ENCODE data around the gene TPM1.
"Not testable (repeated sequence)": the region's sequence is repeated elsewhere in the genome, so short reads cannot be mapped to it uniquely, and the experiment has no call there.

Gene TPM1

DNA sequence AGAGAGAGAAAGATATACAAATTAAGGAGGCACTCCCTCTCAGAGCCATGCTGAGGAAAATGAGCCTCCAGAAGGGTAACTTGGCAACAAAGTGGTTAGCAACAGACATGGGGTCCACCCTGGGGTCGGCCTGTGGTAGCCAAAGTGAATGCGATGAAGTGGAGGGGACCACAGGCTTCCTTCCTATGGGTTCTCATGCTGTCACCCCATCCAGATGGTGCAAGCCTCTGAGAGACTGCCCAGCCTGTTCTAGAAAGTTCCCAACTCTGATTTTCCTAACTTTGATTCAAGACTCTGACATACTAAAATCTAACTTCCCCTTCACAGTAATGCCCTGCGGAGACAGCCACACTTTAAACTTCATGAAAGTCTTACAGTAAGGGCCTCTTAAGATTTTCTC, 60.9 kb downstream of the TPM1 start:
- in situ Hi-C loops (cut with HindIII; ENCODE audit: low pct_ligation_motif_present, low sequenced_read_pairs) = no loop called here
- Histone ChIP-seq H3K27ac (no peak overlapping the region), H3K4me3 (ENCODE audit: low read depth, low read length) (no peak overlapping the region), H3K36me3 (replicated peaks) (no peaks in the 10 kb centered on the region), H3K27me3 (replicated peaks) (no peaks in the 10 kb centered on the region)
- DNase-seq = no peak
- TF ChIP-seq, protein P1, sequence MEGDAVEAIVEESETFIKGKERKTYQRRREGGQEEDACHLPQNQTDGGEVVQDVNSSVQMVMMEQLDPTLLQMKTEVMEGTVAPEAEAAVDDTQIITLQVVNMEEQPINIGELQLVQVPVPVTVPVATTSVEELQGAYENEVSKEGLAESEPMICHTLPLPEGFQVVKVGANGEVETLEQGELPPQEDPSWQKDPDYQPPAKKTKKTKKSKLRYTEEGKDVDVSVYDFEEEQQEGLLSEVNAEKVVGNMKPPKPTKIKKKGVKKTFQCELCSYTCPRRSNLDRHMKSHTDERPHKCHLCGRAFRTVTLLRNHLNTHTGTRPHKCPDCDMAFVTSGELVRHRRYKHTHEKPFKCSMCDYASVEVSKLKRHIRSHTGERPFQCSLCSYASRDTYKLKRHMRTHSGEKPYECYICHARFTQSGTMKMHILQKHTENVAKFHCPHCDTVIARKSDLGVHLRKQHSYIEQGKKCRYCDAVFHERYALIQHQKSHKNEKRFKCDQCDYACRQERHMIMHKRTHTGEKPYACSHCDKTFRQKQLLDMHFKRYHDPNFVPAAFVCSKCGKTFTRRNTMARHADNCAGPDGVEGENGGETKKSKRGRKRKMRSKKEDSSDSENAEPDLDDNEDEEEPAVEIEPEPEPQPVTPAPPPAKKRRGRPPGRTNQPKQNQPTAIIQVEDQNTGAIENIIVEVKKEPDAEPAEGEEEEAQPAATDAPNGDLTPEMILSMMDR (IDR thresholded peaks at IDR 0.05; ENCODE audit: low read depth, low read length, missing control alignments) = no peak

DNA sequence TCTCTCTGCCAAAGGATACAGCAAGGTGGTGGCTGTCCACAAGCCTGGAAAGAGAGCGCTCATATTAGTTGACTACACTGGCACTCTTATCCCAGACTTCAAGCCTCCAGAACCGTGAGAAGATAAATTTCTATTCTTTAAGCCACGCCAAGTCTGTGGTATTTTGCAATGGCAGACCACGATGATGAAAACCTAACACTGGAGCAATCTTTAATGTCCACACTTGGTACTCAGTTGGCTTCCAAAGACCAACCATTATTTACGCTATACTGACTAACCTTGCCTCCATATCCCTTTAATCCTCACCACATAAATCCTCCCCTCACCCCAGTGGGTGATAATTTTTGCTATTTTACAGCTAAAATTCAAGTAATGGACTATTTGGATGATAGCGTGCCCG, 62.2 kb downstream of the TPM1 start:
- Histone ChIP-seq H3K27ac (no peak overlapping the region), H3K36me3 (replicated peaks) (no peaks in the 10 kb centered on the region), H3K27me3 (replicated peaks) (no peaks in the 10 kb centered on the region), H3K4me3 (ENCODE audit: low read depth, low read length) (no peak overlapping the region)
- TF ChIP-seq, protein P1 (IDR thresholded peaks at IDR 0.05; ENCODE audit: low read depth, low read length, missing control alignments) = no peak
- in situ Hi-C loops (cut with HindIII; ENCODE audit: low pct_ligation_motif_present, low sequenced_read_pairs) = no loop called here
- no peak for DNase-seq

DNA sequence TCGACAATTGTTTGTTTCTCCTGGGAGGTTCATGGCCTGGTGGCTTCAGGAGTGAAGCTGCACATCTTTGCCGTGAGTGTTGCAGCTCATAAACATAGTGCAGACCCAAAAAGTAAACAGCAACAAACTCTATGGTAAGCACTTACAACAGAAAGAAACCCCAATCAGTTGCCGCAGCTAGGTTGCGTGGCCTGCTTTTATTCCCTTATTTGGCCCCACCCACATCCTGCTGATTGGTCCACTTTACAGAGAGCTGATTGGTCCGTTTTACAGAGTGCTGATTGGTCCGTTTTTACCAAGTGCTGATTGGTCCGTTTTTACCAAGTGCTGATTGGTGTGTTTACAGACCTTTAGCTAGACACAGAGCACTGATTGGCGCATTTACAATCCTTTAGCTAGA, 62.8 kb downstream of the TPM1 start:
- in situ Hi-C loops (cut with HindIII; ENCODE audit: low pct_ligation_motif_present, low sequenced_read_pairs); DNase-seq; H3K4me3 ChIP-seq (ENCODE audit: low read depth, low read length); H3K27me3 ChIP-seq (replicated peaks); H3K27ac ChIP-seq; H3K36me3 ChIP-seq (replicated peaks): not testable (repeated sequence)

DNA sequence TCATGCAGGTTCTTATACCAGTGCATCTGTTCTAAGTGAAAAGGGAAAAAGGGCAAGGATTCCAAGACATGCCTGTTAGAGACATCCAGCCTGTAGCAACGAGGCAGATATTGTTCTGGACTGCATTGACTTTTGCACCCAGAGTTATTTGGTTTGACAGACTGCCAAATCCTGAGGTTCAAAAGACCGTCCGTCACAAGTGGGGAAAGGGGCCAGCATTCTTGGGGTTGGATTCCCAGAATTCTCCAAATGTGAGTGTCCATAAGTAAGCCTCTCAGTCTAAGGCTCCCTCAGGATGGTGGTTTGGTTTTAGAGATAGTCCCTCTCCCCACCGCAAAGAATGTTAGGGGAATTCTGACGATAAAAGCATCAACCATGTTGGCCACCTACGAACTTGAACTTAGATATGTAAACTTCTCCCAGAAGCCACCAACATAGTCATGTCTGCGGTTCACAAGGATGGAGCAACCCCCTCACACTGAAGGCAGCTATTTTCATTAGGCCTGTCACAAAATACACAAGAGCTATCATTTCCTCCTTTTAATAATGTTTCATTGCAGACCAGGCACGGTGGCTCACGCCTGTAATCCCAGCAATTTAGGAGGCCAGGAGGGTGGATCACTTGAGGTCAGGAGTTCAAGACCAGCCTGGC, 65.5 kb downstream of the TPM1 start:
- TF ChIP-seq, protein P1 (IDR thresholded peaks at IDR 0.05; ENCODE audit: low read depth, low read length, missing control alignments) = no peak
- in situ Hi-C loops (cut with HindIII; ENCODE audit: low pct_ligation_motif_present, low sequenced_read_pairs) = no loop called here
- peak; percentile 100 for DNase-seq
- no peak overlapping the region for H3K4me3 ChIP-seq (ENCODE audit: low read depth, low read length)
- no peaks in the 10 kb centered on the region for H3K36me3 ChIP-seq (replicated peaks)
- H3K27ac ChIP-seq = peak overlapping the region; percentile 95
- H3K27me3 ChIP-seq (replicated peaks) = no peaks in the 10 kb centered on the region

DNA sequence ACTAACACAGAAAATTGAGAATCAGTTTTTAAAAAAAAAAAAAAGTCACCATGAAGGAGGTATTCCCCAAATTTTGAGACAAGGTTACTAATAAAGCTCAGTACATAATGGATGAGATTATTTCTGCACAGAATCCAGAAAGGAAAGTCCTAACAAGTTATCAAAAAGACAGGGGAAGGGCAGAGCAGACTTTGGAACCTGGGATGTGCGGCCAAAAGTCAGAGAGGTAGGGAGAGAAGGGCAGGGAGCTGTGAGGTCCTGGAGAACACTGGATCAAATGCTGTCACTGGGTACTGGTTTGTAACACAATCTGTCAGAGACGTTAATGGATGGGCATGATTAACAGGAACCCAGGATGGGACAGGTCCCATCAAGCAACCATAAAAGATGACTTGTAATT, 67.0 kb downstream of the TPM1 start:
- TF ChIP-seq, protein P1 (IDR thresholded peaks at IDR 0.05; ENCODE audit: low read depth, low read length, missing control alignments) = no peak
- DNase-seq = no peak
- in situ Hi-C loops (cut with HindIII; ENCODE audit: low pct_ligation_motif_present, low sequenced_read_pairs) = no loop called here
- Histone ChIP-seq H3K27ac (peak overlapping the region; percentile 95), H3K4me3 (ENCODE audit: low read depth, low read length) (no peak overlapping the region), H3K36me3 (replicated peaks) (no peaks in the 10 kb centered on the region), H3K27me3 (replicated peaks) (no peaks in the 10 kb centered on the region)

DNA sequence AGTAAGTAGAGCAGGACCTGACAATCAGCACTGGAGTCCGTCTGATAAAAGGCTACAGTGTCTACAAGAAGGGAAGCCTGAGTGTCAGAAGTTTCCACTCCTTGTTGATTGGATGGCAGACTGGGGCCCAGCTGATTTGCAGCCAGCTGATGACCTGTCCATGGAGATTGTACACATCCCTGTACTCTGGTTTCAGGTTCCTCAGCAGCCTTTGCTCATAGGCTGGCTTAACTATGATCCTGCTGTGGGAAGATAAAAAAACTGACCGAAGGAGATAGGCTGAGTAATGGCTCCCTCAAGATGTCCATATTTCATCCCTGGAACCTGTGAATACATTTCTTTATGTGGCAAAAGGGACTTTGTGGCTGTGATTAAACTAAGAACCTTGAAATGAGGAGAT, 67.4 kb downstream of the TPM1 start:
- peak; percentile 72 for DNase-seq
- TF ChIP-seq, protein P1 (IDR thresholded peaks at IDR 0.05; ENCODE audit: low read depth, low read length, missing control alignments) = no peak
- in situ Hi-C loops (cut with HindIII; ENCODE audit: low pct_ligation_motif_present, low sequenced_read_pairs) = no loop called here

More for the DNA sequence above, 67.4 kb downstream of the TPM1 start:
- Histone ChIP-seq H3K27ac (peak overlapping the region; percentile 95), H3K27me3 (replicated peaks) (no peaks in the 10 kb centered on the region), H3K4me3 (ENCODE audit: low read depth, low read length) (no peak overlapping the region), H3K36me3 (replicated peaks) (no peaks in the 10 kb centered on the region)

Measured in brain microvascular endothelial cell (primary cell).